HS-5 (cell line): ENCODE measurements around the gene XPO5.
"Not testable (repeated sequence)": the region's sequence is repeated elsewhere in the genome, so short reads cannot be mapped to it uniquely, and the experiment has no call there.

ENCODE experiments used
- DNase-seq: peaks from one replicate; pipeline ENCODE4 v3.0.0-alpha.2; 2012; ENCODE audit warnings: low read depth

XPO5 gene

DNA sequence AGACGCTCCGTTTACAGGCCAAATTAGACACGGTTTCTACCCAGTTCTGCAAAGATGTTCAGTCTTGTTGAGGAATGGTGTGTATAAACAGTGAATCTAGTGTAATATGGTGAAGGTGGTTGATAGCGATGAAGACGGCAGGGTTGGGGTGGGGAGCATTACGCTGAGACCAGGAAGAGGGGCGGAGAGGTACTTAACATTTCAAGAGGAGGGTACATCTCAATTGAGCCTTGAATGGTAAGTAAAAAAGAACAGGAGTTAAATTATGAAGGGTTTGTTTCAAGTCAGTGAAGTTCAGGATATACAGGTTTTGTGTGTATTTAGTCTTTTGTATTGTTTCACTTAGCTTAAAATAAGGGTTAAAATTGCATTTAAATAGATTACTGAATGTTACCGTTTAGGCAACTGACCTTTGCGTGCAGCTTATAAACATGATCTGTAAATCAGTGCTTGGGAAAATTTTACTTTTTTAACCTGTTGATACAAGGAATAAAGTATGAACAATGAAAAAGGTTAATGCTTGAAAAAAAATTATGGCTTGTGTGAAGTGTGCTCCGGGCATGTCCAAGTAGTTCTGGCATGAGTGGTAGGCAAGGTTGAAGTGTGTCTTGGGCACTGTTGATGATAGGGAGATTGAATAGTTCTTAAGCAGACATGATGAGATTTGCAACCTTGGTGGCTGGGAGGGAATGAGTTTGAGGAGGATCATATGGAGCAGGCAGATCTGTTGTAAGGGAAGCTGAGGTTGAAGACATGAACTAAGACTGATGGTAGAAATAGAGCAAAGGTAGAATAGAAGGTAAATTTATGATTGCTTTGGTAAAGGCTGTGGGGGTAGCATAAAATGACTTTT is 58.1 kb downstream of the XPO5 start:
- no peak for DNase-seq

DNA sequence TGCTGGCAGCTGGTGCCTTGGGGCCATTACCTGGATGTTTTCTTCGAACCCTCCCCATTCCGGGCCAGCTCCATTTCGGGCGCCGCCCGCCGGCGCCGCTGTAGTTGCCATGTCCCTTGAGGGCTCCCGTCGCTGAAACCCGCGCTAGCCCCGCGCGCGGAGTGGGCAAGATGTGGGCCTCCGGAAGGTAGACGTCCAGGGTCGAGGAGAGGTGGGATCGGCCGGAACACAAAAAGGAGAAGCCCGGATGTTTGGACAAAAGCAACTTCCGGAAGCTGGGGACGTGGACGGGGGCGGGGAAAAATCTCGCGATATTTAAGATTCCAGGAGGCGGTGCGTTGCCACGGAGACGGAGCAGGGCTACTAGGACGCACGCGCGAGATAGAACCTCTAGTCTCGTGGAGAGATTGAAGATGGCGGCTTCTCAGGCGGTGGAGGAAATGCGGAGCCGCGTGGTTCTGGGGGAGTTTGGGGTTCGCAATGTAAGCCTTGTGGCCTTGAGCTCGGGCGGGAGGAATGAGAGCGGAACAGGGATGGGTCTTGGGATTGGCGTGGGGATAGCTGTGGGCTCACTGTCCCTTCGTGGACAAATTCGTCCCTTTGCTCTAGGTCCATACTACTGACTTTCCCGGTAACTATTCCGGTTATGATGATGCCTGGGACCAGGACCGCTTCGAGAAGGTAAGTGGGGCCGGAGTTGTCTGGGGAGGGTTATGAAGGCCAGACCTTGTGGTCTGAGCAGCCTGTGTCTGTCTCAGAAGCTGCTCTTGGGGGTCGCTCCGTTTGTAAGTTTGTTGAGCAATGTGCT is 58.9 kb downstream of the XPO5 start, which contains the start of the genes POLR1C and YIPF3:
TSS of gene POLR1C (plus strand) at position 393 of the 808 bp plus-strand sequence. CDS start at position 414, 21 bp downstream.
TSS of gene YIPF3 (minus strand) at position 230 of the 808 bp plus-strand sequence. CDS start at position 111, 119 bp downstream.
- DNase-seq: peak; percentile 92

DNA sequence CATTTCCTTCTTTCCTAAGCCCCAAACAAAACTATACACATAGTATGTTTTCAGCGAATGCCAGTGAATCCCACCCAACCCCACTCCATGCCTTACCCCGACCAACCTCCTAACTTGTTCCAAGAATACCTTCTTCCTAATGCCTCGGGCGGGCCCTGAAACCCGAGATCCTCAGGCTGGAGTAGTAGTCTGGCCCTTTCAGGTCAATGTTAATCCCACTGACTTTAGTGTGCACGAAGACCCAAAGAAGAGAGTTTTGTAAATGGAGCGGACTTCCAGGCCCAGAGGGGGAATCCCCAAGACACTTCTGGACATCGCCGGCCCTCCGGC is 59.5 kb downstream of the XPO5 start:
- DNase-seq: no peak

DNA sequence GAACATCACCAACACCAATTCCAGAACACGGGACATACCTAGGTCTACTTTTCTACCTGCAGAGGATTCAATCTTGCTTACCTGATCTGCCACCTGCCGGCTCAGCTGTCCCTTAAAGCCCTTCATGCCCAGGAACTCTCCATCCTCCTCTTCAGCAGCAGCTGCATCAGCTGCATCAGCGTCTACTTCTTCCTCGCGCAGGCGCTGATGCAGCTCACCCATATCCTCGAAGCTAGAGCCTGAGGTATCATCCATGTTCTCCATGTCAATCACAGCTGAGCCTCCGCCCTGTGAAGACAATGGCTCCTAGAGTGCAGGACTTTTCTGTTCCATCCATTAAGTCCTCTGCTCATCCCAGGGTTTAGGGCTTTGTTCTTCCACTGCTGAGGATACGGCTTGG is 60.0 kb downstream of the XPO5 start:
- DNase-seq: no peak

DNA sequence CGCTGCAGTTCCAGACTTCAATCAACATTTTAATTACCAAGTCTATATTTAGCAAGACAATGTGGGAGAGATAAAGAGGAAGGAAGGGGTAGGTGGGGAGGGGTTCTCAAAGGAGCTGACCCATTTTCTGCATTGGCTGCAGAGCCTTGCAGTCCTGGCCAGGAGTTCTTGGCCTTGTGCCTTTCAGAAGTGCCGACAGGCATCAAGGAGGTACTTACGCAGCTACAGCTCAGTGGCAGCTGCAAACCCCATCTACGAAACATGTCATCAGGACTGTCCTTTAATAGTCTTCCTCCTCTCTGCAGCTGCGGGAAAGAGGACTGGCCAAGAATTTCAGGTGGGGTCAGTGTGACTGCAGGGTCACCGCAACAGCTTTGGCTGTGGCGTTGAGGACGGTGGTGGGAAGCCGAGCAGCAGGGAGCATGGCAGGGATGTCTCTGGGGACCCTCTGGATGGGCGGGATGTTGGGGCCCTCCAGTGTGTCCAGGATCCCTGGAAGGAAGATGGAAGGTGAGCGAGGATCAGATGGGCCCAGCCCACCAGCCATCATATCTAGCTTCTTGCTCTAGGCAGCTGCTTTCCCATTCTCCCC is 63.9 kb downstream of the XPO5 start:
- DNase-seq: no peak

DNA sequence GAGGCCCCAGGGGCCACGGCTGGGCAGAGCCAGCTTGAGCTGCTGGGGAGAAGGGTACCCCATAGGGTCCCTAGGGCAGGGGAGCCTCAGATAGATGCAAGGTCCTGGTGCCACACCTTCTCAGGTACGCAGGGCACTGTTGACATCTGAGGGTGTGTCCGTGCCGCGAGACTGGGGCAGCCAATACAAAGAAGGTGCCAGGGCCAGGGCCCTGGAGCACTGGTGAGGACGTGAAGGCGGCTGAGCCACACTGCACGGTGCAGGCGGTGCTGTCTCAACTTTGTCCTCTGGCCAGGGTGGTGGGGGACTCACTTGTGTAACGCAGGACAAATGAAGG is 65.0 kb downstream of the XPO5 start:
- no peak for DNase-seq

DNA sequence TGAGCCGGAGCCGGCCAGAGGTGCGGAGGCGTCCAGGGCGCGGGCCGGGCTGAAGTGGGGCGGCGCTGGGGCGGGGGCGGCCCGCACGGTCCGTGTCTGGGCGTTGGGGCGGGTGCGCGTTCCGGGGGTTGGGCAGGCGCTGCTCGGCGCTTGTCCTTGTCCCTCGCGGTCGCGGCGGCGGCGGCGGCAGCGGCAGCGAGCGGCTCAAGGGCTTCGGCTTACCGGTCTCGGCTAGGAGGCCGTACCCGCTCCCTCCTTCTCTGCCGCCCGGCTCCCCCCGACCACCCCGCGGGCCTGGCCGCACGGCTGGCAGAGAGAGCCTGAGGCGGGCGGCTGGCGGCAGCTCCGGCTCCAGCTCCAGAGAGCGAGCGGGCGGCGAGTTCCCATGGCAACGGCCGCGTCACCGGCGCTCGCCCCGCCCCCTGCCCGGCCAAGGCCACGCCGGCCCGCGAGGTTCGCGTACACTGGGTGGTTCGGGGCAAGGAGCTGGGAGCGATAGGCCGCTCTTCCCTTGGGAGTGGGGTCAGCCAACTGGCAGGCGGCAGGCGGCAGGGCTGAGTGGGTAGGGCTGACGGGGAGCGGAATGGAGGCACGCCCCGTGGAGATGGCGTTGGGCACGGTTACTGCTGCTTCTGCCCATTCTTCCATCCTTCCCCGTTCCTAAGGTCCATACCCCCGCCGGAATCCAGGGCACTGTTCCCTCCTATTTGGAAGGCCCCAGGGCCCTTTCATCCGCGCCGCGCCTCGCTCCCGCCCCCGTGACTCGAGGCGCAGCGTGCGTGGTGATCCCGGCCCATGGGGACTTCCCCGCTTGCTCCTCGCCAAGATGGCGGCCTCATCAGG is 65.6 kb downstream of the XPO5 start, which contains the start of gene LRRC73:
TSS of gene LRRC73 (minus strand) at position 363 of the 843 bp plus-strand sequence. CDS start 561 bp downstream, outside the sequence.
- no peak for DNase-seq

DNA sequence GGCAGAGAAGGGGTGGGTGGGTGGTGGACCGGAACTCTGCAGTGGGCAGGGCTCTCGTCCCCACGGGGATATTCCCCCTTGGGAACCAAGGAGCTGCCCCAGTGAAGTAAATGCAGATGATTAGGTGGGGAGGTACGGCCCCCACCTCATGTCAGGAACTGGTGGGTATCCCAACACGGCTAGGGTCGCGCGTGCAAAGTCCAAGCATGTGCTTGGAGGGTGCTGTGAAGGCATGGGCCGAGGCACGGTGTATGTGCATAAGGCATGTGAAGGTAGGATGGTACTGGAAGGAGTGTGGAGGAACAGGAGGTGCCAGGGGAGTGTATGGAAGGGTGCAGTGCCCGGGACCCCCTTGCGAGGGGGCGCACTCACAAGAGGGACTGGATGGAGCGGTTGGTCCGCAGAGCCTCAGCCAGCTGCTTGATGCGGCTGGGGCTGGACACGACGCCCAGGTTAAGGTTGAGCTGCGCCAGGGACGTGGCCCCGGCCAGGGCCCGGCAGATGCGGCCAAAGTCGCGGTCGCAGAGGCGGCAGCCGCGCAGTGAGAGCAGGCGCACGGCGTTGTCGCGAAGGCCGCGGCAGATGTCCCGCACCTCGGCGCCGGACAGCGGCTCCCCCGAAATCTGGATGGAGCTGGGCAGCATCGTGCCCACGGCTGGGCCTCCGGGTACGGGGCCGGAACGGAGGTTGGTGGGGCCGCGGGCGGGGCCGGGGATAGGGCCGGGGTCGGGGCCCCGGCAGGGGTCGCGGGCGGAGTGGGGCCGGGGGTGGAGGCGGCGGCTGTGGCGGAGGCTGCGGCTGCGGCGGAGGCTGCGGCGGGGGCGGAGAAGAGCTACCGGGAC is 66.5 kb downstream of the XPO5 start:
- DNase-seq: no peak

DNA sequence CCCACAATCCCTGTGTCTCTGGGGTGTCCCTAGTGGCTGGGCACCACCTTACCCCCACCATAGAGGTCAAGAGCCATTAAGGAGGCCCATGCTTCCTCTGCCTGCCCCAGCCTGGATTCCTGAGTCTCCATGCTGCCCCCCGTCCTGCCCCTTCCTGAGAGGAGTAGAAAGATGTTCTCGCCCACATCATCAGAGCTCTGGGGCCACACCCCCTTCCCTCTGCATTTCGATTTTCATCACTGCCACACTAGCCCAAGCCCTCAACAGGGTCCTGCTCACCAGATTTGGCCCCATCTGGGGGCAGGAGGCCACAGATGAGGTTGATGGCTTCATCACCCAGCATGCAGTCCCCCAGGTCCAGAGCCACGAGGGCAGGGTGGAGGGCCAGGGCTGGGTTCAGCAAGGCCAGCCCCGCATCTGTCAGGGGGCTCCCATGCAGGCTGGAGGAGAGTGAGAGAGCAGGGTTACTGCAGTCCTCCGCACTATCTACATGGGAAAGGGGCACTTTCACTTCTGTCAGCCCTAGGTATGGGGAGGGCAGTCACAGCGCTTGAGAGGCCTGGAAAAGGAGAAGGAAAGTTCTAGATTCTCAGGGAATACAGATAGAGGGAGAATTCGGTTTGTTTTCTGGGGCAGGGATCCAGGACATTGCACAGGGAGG is 67.2 kb downstream of the XPO5 start:
- no peak for DNase-seq

DNA sequence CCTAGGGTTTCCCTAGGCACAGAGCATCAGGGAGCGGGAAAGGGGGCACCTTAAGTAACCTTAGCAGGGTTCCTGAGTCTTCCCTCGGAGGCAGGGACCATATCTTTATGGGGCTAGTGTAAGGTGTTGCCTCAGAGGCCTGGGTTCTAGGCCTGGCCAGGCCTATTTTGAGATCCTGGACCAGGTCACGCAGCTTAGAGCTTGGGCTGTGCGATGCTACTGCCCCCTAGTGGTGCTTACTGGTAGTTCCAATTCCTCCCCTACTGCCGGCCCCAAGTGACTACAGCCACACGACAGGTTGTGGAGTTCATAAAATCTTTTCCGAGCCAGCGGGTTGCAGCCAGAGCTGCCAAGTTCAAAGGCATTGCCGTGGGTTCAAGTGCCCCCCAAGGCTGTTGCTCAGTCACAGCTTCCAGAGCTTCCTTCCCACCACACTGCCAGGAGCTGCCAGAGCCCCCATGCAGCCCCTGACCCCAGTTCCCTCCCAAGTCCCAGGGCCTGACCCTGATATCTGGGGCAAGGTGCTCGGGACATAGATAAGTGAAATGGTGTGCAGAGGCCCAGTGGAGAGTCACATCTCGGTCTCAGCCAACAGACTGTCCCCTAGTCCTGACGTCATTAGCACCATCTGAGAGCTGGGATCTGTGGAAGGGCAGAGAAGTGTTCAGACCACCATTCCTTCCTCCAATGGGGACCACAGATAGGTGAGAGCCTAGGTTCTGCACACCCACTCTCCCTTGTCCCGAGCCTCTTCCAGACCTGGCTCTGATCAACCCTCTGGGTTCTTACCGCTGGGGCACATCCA is 69.0 kb downstream of the XPO5 start:
- peak; percentile 43 for DNase-seq

DNA sequence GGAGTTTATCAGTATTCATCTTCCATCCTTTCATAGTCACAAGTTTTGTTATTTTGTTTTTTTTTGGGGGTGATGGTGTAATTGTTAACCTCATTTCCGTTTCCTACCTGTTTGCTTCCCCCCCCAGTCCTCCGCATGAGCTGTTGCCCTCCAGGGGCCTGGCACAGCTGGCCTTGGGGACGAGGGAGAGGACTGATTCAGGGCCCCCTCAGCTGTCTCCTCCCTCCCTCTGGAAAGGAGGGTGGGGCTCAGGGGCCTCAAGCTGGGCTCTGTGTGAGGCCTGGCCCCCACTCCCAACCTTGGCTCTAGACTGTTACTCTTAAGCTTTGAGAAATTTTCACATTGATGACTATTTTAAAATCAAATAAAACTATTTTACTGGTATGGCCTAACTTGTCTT is 69.7 kb downstream of the XPO5 start:
- DNase-seq: no peak

DNA sequence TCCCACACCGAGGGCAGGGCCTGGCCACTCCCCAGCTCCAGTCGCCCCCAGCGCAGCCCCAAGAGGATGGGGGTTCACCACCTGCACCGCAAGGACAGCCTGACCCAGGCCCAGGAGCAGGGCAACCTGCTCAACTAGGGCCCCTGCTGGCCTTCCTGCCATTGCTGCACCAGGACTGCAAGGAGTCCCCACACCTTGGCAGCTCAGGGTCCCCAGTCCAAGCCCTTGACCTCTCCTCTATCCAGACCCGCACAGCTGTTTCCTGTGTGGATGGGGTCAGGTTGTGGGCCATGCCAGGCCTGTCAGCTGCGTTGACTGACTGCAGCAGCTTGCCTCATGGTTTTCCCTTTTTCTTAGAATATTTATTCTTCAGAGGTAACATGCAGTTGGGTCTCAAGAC is 70.1 kb downstream of the XPO5 start:
- DNase-seq: no peak

DNA sequence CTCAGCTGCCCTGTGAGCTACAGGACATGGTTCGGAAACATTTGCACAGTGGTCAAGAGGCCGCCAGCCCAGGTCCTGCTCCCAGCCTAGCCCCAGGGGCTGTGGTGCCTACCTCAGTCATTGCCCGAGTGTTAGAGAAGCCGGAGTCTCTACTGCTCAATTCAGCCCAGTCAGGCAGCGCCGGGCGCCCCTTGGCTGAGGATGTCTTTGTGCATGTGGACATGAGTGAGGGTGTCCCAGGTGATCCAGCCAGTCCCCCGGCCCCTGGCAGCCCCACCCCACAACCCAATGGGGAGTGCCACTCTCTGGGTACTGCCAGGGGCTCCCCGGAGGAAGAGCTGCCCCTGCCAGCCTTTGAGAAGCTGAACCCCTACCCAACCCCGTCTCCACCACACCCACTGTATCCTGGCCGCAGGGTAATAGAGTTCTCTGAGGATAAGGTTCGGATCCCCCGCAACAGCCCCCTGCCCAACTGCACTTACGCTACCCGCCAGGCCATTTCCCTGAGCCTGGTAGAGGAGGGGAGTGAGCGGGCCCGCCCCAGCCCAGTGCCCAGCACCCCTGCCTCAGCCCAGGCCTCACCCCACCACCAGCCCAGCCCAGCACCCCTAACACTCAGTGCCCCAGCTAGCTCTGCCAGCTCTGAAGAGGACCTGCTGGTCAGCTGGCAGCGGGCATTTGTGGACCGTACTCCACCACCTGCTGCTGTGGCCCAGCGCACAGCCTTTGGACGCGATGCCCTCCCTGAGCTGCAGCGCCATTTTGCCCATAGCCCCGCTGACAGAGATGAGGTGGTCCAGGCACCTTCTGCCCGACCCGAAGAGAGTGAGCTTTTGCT is 70.9 kb downstream of the XPO5 start:
- DNase-seq: no peak

DNA sequence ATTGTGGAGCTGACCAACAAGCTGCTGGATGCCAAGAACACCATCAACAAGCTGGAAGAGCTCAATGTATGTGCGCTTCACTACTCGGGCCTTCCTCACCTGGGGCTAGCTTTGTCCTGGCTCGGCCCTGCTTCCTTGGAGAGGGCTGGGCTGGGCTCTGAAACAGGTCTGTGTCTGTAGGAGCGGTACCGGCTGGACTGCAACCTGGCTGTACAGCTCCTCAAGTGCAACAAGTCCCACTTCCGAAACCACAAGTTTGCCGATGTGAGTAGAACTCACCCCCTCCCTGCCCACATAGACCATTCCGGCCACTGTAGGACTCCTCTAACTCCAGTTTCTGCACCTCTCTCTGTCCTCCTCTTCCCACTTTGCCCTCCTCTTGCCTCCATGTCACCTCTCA is 72.4 kb downstream of the XPO5 start:
- DNase-seq: no peak

DNA sequence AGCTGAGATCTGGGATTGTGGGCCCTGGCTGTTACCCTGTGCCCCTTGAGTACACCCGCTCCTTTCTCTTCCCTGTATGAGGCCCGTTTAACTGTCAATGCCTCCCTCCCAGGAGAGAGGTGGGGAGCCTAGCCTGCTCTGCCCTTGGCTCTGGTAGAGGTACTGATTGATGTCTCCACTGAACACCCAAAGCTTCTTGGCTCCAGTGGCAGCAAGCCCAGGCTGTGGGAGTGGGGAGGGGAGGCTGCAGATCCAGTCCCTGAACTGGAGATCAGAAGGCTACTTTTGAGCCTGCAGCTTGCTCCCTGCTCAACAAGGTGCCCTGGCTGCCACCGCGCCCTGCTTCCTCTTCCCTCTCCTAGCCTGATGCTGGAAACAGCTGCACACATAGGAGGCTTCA is 73.2 kb downstream of the XPO5 start:
- DNase-seq: no peak

DNA sequence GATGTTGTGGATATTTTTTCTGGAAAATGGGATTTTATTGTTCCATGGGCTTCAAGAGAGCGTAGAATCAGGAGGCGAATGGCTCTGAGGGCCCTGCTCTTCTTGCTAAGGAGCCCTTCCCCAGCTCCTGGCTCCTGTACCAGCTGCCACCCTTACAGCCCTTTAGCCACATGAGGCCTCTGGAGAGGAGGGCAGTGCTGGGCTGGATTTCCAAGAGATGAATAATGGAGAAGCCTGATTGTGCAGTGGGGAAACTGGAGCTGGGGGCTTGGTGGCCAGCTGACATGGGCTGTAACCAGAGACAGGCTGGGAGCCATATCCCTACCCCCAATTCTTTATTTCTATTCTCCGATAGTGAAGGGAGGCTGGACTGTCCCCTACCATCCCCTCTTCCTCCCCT is 74.9 kb downstream of the XPO5 start:
- DNase-seq: no peak

DNA sequence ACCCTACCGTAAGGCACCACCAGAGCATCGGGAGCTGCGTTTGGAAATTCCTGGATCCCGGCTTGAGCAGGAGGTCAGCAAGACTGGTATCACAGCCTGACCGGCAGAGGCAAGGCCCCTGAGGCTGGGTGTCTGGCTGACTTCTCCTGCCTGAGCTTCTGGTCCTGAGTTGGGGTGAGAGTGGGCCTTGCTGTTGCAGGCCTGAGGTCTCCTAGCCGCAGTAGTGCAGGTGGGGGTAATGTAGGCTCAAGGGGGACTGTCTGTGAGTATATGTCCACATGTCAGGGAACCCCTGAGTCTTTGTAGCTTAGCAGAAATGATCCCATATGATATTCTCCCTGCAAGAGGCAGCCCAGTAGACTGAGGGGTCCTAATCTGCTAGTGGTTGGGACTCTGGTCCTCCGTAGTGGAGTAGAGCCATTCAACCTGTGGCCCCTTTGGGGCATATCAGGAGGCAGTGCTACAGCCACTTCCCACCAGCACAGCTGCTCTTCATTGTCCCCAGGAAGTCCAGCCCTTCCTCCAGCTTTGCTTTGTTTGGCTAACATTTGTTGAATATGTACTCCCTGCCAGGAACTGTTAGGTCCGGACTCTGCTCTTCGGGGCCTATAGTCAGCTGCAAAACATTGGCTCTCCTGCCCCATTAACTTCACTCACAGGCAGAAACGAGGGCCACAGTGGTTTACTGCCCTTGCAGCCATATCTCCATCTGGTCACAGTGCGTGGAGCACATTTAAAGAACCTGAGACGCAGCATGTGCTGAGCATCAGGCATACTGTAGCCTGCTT is 76.6 kb downstream of the XPO5 start:
- DNase-seq: no peak

DNA sequence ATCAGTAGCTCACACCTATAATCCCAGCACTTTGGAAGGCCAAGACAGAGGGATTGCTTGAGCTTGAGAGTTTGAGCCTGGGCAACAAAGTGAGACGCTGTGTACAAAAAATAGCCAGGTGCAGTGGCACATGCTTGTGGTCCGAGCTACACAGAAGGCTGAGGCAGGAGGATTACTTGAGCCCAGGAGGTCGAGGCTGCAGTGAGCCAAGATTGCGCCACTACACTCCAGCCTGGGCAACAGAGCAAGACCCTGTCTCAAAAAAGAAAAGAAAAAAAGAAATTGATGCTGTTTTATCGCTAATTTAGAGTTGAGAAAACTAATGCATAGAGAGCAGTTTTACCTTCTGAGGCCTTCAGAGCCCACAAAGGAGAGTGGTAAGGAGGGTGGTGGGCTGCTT is 77.5 kb downstream of the XPO5 start:
- DNase-seq: not testable (repeated sequence)
